GM12878 (cell line): ENCODE results near the gene GPC5. TPM values are rescaled to one million over a fixed set of nuclear protein-coding genes. Genes with fewer than 3 reads are reported as not detected.

Source experiments
- HDAC2 ChIP-seq: fragments of 200-600 bp; sonication (generic); IDR thresholded peaks from 2 replicates; pipeline ENCODE4 v1.6.1; 2017
- HDGF ChIP-seq: fragments of 450-650 bp; IDR thresholded peaks from 2 replicates; pipeline ENCODE4 v1.6.1; 2016; ENCODE audit warnings: antibody characterized with exemption
- NFYA ChIP-seq: IDR thresholded peaks from 2 replicates; pipeline ENCODE4 v1.6.1; 2011; ENCODE audit warnings: low read depth, mild to moderate bottlenecking, low read length, improper control_type of control experiment, borderline replicate concordance
- PKNOX1 ChIP-seq: fragments of 450-650 bp; IDR thresholded peaks from 2 replicates; pipeline ENCODE4 v1.6.1; 2016; ENCODE audit warnings: mild to moderate bottlenecking
- POLR2AphosphoS5 ChIP-seq: IDR thresholded peaks from 2 replicates; pipeline ENCODE4 v1.6.1; 2011; ENCODE audit warnings: mild to moderate bottlenecking, low read length, inconsistent platforms
- RB1 ChIP-seq: fragments of 450-650 bp; formaldehyde crosslinking; IDR thresholded peaks from 2 replicates; pipeline ENCODE4 v1.6.1; 2017; ENCODE audit warnings: mild to moderate bottlenecking, borderline replicate concordance
- RBBP5 ChIP-seq: fragments of 200-600 bp; sonication (generic); conservative IDR thresholded peaks from 2 replicates; pipeline ENCODE4 v1.6.1; 2016
- STAT3 ChIP-seq: IDR thresholded peaks from 2 replicates; pipeline ENCODE4 v1.6.1; 2011; ENCODE audit warnings: low read depth, low read length, improper control_type of control experiment
- TCF3 ChIP-seq: IDR thresholded peaks from 2 replicates; pipeline ENCODE4 v1.6.1; 2012; ENCODE audit warnings: low read depth, mild to moderate bottlenecking, low read length, borderline replicate concordance; ENCODE audit not compliant: insufficient read depth
- TCF7 ChIP-seq: IDR thresholded peaks from 2 replicates; pipeline ENCODE4 v1.6.1; 2014; ENCODE audit warnings: antibody characterized with exemption, borderline replicate concordance
- ZBED1 ChIP-seq: IDR thresholded peaks from 2 replicates; pipeline ENCODE4 v1.6.1; 2016; ENCODE audit warnings: borderline replicate concordance
- ZNF687 ChIP-seq: fragments of 450-650 bp; IDR thresholded peaks from 2 replicates; pipeline ENCODE4 v1.6.1; 2017; ENCODE audit warnings: mild to moderate bottlenecking, moderate library complexity
- polyA plus RNA-seq, 11 experiments: library from polyadenylated mRNA; depleted of rRNA in 4 of 11; unstranded in 6 of 11; stranded (reverse) in 5 of 11; fragments of >200 nt; fragmentation: Nextera tagmentation in 4 of 11; fragmentation: Illumina TruSeq in 1 of 11; extraction: Ambion mirVana in 4 of 11; extraction: Trizol in 1 of 11; gene quantifications; 1 replicate in 1 of 11; 2 replicates in 10 of 11; pipeline versions ENCODE4 v1.2.1 to v1.2.3, GENCODE V29; 2011 to 2016; ENCODE audit warnings: inconsistent platforms in 2 of 11, missing spikeins in 2 of 11, low read depth in 1 of 11
- total RNA-seq, 4 experiments: library from RNA; depleted of rRNA in 3 of 4; stranded (reverse); fragments of >200 nt in 3 of 4; fragmentation: Illumina TruSeq in 1 of 4; extraction: Trizol in 1 of 4; gene quantifications; 2 replicates each; pipeline versions ENCODE4 v1.2.1 to v1.2.3, GENCODE V29; 2013 to 2021

The GPC5 gene
- total and polyA plus RNA-seq, 10 of the 15 experiments (the other 5 are each of a cell fraction or from before 2014, with no cell fraction given), result 0.05 to 0.87 (median 0.44) TPM; not detected in 1

- no peak for TF ChIP-seq TCF7
- no peak for TF ChIP-seq HDGF
- no peak for TF ChIP-seq HDAC2
- TF ChIP-seq STAT3, result no peak
- no peak for TF ChIP-seq NFYA
- TF ChIP-seq POLR2AphosphoS5, result no peak
- no peak for TF ChIP-seq ZBED1
- no peak for TF ChIP-seq ZNF687
- TF ChIP-seq RBBP5, result no peak
- no peak for TF ChIP-seq TCF3
- no peak for TF ChIP-seq PKNOX1
- TF ChIP-seq RB1, result no peak
Observed at GRCh38 chr13:92097337-92097903, 699.0 kb downstream of the GPC5 start (continued).
